ENCODE data around the gene RAC3.
A peak's percentile ranks its signal among the peaks of the same experiment; 100 is the strongest.

Gene RAC3

DNA sequence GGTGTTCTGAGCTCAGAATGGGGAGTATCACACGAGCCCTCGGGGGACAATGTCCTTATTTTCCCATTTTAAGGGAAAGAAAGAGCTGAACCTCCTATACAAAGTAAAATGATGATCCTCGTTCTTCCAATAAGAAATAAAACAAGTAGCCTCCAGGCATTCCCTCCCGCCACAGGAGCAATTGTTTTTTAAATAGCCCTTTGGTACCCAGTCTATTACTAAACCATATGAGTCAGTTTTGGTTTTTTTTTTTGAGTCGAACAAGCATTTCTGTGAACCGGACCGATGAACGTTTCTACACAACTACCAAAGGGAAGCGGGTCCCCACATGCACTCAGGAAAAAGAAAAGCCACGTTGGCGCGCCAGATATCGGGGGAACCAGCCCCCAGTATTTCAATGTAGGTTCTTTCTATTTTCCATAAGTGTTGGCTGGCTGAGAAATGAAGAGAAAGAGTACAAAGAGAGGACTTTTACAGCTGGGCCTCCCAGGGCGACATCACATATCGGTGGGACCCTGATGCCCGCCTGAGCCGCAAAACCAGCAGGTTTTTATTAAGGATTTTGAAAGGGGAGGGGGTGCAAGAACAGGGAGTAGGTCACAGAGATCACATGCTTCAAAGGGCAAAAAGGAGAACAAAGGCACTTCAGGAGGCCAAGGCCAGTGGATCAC lies 9.8 kb downstream of the RAC3 start:
- no peak overlapping the region for H3K27ac Mint-ChIP-seq

GRCh38 chr17:82042649-82043048 lies 11.2 kb downstream of the RAC3 start:
- no peaks in the 10 kb centered on the region for H3K9me3 Mint-ChIP-seq
- H3K4me3 Mint-ChIP-seq, result peak overlapping the region in 1 of 3 experiments; percentile 19
- peaks cover 5% of the 10 kb centered on the region for H3K36me3 Mint-ChIP-seq (ENCODE audit: low read depth)
- H3K4me1 Mint-ChIP-seq, result peaks cover 9% of the 10 kb centered on the region
- TF ChIP-seq, protein P1, sequence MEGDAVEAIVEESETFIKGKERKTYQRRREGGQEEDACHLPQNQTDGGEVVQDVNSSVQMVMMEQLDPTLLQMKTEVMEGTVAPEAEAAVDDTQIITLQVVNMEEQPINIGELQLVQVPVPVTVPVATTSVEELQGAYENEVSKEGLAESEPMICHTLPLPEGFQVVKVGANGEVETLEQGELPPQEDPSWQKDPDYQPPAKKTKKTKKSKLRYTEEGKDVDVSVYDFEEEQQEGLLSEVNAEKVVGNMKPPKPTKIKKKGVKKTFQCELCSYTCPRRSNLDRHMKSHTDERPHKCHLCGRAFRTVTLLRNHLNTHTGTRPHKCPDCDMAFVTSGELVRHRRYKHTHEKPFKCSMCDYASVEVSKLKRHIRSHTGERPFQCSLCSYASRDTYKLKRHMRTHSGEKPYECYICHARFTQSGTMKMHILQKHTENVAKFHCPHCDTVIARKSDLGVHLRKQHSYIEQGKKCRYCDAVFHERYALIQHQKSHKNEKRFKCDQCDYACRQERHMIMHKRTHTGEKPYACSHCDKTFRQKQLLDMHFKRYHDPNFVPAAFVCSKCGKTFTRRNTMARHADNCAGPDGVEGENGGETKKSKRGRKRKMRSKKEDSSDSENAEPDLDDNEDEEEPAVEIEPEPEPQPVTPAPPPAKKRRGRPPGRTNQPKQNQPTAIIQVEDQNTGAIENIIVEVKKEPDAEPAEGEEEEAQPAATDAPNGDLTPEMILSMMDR (IDR thresholded peaks at IDR 0.05; ENCODE audit: unreplicated experiment in 3 of 3), result no peak
- H3K27ac Mint-ChIP-seq, result no peak overlapping the region
- H3K27me3 Mint-ChIP-seq (ENCODE audit: low read depth), result peaks cover 8% of the 10 kb centered on the region

More for the DNA sequence above, 9.8 kb downstream of the RAC3 start:
- Mint-ChIP-seq H3K4me1 (peaks cover 11% of the 10 kb centered on the region), H3K9me3 (no peaks in the 10 kb centered on the region), H3K36me3 (ENCODE audit: low read depth) (no peaks in the 10 kb centered on the region), H3K27me3 (ENCODE audit: low read depth) (peaks cover 9% of the 10 kb centered on the region), H3K4me3 (no peak overlapping the region)
- TF ChIP-seq, protein P1 (IDR thresholded peaks at IDR 0.05; ENCODE audit: unreplicated experiment in 3 of 3), result no peak

- Mint-ChIP-seq H3K27me3 (ENCODE audit: low read depth) (peaks cover 3% of the 10 kb centered on the region), H3K36me3 (ENCODE audit: low read depth) (peaks cover 7% of the 10 kb centered on the region), H3K9me3 (no peaks in the 10 kb centered on the region), H3K27ac (no peak overlapping the region), H3K4me3 (no peak overlapping the region), H3K4me1 (peaks cover 5% of the 10 kb centered on the region)
- TF ChIP-seq, protein P1 (IDR thresholded peaks at IDR 0.05; ENCODE audit: unreplicated experiment in 3 of 3), result no peak
Observed at GRCh38 chr17:82043507-82043906, 12.0 kb downstream of the RAC3 start.

DNA sequence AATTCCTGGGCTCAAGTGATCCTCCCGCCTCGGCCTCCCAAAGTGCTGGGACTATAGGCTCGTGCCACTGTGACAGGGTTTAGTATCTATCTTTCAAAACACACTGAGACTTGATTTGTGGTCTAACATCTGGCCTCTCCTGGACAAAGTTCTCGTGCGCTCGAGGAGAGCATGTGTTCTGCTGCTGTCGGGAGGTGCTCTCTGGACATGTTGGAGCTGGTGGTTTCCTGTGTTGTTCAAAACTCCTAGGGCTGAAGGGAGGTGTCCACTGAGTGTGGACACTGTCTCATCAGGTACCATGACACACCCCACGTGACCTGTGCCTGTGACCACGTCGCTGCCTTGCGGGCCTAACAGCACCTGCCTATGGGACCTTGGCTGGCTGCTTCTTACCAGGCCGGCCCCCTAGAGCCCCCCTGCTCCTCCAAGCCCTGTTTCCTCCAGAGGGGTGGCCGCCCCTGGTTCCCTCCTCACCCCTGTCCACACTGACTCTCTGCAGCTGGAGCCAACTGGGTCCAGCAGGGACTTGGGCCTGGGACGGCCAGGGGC lies 14.5 kb downstream of the RAC3 start:
- Mint-ChIP-seq H3K4me1 (peaks cover 4% of the 10 kb centered on the region), H3K4me3 (peak overlapping the region in 1 of 3 experiments; percentile 69), H3K36me3 (ENCODE audit: low read depth) (peaks cover 7% of the 10 kb centered on the region), H3K27ac (no peak overlapping the region), H3K27me3 (ENCODE audit: low read depth) (no peaks in the 10 kb centered on the region), H3K9me3 (no peaks in the 10 kb centered on the region)
- TF ChIP-seq, protein P1 (IDR thresholded peaks at IDR 0.05; ENCODE audit: unreplicated experiment in 3 of 3), result no peak

DNA sequence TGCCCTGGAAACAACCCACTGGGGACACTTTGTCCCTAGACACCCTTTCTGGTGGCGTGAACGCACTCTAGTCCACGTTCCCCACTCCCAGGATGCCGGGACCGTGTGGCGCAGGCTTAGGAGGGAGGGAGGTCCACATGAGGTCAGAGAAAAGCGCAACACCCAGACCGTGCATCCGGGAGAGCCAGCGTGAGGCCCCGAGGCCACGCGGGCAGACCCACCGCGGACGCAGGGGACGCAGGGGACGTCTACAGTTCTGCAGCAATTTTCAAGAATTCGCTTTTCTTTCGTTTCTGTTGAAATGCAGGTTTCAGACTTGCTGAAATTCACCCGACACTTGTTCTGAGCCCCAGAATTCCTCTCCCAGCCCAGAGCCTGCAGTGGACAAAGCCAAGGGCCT lies 15.4 kb downstream of the RAC3 start:
- H3K36me3 Mint-ChIP-seq (ENCODE audit: low read depth), result peaks cover 7% of the 10 kb centered on the region
- H3K4me1 Mint-ChIP-seq, result peaks cover 4% of the 10 kb centered on the region
- H3K9me3 Mint-ChIP-seq, result no peaks in the 10 kb centered on the region
- no peaks in the 10 kb centered on the region for H3K27me3 Mint-ChIP-seq (ENCODE audit: low read depth)
- H3K27ac Mint-ChIP-seq, result peak overlapping the region in 1 of 3 experiments; percentile 28
- peak overlapping the region; percentile 61 to 69 (median 68) for H3K4me3 Mint-ChIP-seq
- TF ChIP-seq, protein P1 (IDR thresholded peaks at IDR 0.05; ENCODE audit: unreplicated experiment in 3 of 3), result no peak

DNA sequence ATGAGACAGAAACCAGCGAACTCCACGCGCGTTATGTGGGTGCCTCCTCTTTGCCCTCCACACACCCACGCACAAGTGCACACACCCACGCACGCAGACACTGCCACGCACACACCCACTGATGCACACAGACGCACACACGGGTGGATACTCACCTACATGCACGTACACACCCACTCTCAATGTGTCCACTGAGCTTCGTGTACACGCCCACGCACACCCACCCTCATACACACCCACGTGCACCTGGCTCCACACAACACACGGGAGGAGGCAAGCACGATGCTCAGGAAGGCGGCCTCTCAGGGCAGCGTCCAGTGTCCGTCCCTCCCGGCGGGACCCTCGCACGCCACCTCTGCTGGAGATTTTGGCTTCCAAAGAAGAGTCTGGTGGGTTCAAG lies 15.9 kb downstream of the RAC3 start:
- Mint-ChIP-seq H3K9me3 (no peaks in the 10 kb centered on the region), H3K27ac (no peak overlapping the region), H3K4me3 (peak overlapping the region; percentile 67 to 73 (median 68)), H3K4me1 (peaks cover 4% of the 10 kb centered on the region), H3K27me3 (ENCODE audit: low read depth) (no peaks in the 10 kb centered on the region), H3K36me3 (ENCODE audit: low read depth) (peaks cover 7% of the 10 kb centered on the region)
- TF ChIP-seq, protein P1 (IDR thresholded peaks at IDR 0.05; ENCODE audit: unreplicated experiment in 3 of 3), result no peak
